HG03558 (cell line): ENCODE measurements around the gene NPPB.
"Not testable (repeated sequence)": the region's sequence is repeated elsewhere in the genome, so short reads cannot be mapped to it uniquely, and the experiment has no call there.

Experiments
- ATAC-seq: cut with Tn5 transposase; IDR thresholded peaks from one replicate; pipeline ENCODE4 v1.9.1; 2021; ENCODE audit warnings: moderate number of reproducible peaks; ENCODE audit not compliant: unreplicated experiment; ENCODE audit errors: extremely low read depth

NPPB gene

DNA sequence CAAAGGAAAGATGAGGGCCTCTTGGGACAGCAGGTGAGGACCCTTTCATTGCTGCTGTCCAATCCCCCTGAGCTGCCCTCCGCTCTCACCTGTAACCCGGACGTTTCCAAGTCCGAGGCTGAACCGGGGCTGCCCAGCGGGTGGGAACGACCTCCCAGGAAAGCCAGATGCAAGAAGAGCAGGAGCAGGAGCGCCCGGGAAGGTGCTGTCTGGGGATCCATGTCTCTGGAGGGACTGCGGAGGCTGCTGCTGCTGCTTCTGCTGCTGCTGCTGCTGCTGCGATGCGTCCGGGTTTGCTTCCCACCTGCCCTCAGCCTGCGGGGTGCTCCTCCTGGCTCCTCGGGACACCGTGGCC lies at the start of gene NPPB:
NPPB (minus strand) TSS at position 333 of the 355 bp plus-strand sequence; CDS start at position 221, 112 bp downstream.
- no peak for ATAC-seq

- peak; percentile 29 for ATAC-seq
Observed at GRCh38 chr1:11908095-11908675, 49.4 kb upstream of the NPPB start.

GRCh38 chr1:11907275-11908094 lies 48.7 kb upstream of the NPPB start:
- ATAC-seq: peak; percentile 20

DNA sequence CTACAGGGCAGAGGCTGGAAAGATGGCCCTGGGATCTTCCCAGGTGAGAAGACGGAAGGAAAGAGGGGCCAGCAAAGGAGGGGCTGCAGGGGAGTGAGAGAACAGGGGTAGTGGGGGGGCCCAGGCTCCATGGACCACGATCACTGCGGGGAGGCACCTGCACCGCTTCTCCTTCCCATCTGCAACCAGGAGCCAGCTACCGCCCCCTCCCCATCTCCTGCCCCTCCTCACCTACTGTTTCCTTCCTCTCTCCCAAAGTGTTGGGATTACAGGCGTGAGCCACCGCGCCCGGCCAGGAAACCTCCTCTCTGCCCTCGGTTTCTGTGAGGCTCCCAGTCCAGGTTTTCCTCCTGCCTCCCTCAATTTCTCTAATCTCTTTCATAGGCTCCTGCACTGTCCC lies 48.1 kb upstream of the NPPB start:
- ATAC-seq: no peak

DNA sequence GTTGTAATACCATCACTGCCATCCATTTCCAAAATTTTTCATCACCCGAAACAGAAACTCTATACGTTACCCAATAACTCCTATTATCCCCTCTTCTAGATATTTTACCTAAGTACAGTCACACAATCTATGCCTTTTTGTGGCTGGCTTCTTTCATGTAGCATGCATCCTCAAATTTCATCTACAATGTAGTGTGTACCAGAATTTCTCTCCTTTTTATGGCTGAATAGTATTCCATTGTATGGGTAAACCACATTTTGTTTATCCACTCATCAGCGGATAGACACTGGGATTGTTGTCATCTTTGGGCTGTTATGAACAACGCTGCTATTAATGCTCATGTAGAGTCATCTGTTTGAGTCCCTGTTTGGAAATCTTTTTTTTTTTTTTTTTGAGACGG lies 46.2 kb upstream of the NPPB start:
- no peak for ATAC-seq

GRCh38 chr1:11904156-11904555 lies 45.4 kb upstream of the NPPB start:
- not testable (repeated sequence) for ATAC-seq

- no peak for ATAC-seq
Observed at GRCh38 chr1:11903210-11903609, 44.5 kb upstream of the NPPB start.

DNA sequence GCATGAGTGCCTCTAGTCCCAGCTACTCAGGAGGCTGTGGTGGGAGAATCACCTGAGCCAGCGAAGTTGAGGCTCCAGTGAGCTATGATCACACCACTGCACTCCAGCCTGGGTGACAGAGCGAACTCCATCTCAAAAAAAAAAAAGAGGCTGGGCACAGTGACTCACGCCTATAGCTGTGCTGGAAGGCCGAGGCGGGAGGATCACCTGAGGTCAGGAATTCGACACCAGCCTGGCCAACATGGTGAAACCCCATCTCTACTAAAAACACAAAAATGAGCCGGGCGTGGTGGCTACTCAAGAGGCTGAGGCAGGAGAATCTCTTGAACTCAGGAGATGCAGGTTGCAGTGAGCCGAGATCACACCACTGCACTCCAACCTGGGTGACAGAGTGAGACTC lies 42.7 kb upstream of the NPPB start:
- ATAC-seq: not testable (repeated sequence)

DNA sequence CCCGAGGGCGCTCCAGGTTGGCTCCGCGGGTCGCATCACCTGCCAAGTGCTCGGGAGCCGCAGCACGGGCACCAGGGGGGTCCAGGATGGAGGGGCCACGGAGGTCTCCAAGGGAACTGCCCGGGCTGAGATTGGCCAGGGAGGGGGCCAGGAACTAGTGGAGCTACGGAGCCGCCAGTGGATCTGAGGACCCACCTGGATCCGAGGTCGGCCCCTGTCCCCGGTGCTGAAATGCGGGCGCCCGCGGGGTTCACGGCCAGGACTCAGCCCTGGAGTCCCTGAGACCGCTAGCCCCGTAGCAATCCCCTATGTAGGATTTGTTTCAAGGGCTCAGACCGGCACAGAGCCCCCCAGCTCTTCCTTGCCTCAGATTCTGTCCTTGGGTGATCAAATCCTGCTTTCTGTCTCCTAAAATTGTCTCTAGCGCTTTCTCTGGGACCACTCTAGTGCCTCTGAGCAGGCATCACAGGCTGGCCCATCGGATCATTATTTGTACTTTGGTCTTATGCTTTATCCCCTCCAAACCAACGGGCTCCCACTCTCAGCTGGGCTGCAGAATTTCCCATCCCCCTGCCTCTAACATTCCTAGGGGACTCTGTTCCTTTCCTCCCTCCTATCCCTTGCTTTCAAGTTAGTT lies 40.2 kb upstream of the NPPB start:
- no peak for ATAC-seq

- no peak for ATAC-seq
Observed at GRCh38 chr1:11898086-11898785, 39.5 kb upstream of the NPPB start.

- ATAC-seq: not testable (repeated sequence)
Observed at GRCh38 chr1:11894501-11894900, 35.8 kb upstream of the NPPB start.

DNA sequence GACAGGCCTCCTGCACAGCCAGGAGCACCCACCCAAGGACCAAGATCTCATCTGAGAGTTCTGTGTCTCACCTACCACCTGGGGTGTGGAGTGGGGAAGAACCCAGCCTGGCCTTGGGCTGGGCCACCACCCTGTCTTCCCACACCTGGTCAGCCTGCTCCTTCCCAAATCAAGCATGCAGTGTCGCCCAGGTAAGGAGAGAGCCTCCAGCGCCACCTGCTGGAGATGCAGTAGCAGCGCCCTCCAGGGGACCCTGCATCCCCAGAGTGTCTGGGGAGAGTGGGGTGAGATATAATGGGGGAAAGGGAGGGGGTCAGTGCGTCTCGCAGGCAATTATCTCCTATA lies 35.1 kb upstream of the NPPB start:
- ATAC-seq: no peak

GRCh38 chr1:11891433-11892186 lies 32.9 kb upstream of the NPPB start:
- ATAC-seq: no peak

DNA sequence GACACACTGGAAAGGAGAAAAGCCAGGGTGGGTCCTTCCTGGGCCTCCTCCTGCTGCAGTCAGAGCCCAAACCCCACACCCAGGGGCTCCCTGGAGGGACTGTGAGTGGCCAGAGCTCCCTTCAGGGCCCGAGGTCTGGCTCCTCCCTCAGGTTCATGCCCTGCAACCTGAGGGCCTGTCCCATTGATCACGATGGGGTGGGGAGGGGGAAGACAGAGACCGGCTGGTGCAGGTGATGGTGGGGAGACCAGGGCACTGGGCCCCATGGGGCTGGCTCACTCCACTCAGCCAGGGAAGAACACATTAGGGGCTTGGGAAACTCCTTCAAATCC lies 30.1 kb upstream of the NPPB start:
- no peak for ATAC-seq

DNA sequence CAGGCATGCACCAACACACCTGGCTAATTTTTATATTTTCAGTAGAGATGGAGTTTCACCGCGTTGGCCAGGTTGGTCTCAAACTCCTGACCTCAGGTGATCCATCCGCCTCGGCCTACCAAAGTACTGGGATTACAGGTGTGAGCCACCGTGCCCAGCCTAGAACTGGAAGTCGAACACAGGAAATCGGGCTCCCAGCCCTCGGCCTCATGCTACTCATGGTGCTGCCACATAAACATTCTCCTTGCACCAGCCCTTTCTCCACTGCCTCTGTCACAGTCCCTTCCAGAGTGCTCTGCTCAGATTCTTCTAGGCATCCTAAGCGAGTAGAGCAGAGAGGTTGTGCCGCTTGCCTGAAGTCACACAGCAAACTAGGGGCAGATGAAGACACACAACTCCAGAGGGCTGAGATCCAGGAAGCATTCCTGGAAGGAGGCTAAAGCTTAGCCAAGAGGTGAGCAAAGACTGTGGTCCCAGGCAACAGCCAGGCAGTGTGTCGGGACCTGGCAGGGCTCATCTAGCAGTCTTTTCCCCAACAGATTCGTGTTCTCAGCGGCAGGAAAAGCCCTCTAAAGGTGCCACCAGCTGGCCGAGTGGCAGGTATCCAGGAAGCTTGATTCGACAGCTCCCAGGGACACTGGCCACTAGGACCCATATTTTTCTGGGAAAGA lies 29.6 kb upstream of the NPPB start:
- no peak for ATAC-seq

DNA sequence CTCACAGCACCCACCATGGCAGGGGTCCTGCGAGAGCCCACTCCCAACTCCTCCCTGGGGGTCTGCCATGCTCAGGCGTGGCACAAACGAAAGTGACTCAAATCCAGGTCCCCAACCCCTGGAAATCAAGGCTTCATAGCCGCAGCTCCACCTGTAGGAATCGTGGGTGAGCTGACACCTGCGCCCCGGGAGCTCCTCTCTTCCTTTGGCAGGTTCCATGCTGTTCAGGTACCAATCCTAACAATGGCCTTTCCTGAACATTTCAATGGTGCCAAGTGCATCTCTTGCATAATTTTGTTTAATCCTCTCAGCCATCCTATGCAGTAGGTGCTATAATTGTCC lies 28.9 kb upstream of the NPPB start:
- no peak for ATAC-seq

DNA sequence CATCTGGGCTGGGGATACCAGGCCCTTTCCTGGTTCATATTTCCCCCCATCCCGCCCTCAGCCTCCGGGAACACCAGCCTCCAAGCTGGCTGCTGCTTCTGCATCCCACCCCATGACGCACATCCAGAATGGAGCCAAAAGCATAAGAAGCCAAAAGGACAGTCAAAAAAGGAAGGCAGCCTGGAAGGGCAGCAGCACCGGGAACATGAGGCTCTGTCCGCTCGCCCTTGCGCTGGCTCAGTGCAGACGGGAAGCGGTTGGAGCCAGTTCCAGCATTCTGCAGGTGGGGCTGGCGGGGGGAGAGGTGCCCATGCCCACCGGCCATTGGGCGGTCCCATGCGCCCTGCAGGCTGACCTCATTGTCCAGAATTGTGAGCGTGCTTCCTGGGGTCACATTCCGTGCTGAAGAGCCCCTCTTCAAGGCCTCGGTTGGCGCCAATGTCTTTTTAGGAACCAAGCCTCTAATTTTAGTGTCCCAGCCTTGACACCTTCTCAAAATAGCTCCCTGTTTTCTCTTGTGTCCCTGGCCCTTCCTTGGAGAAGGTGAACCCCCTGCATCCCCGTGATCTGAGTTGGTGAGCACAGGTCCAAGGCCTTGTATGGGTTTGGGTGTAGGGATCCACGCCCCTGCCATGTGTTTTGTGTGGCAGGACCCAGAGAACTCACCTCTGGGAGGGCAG lies 28.4 kb upstream of the NPPB start:
- ATAC-seq: no peak

DNA sequence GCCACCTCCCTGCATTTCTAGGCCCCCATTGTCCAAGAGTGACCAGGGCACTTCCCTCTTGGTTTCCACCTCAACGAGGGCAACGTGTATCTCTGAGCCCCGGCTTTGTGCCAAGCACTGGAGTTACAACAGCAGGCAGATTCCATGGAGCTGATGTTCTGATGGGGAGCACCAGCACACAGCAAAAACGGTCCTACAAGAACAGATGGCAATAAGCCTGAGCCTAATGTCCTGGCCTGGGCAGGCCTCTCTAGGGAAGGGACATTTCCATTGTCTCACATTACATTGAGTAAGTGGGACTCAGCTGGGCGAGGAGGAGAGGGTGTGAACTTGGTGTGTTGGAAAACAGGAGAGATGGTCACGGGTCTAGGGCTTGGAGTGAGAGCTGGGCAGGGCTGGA lies 27.2 kb upstream of the NPPB start:
- ATAC-seq: no peak

DNA sequence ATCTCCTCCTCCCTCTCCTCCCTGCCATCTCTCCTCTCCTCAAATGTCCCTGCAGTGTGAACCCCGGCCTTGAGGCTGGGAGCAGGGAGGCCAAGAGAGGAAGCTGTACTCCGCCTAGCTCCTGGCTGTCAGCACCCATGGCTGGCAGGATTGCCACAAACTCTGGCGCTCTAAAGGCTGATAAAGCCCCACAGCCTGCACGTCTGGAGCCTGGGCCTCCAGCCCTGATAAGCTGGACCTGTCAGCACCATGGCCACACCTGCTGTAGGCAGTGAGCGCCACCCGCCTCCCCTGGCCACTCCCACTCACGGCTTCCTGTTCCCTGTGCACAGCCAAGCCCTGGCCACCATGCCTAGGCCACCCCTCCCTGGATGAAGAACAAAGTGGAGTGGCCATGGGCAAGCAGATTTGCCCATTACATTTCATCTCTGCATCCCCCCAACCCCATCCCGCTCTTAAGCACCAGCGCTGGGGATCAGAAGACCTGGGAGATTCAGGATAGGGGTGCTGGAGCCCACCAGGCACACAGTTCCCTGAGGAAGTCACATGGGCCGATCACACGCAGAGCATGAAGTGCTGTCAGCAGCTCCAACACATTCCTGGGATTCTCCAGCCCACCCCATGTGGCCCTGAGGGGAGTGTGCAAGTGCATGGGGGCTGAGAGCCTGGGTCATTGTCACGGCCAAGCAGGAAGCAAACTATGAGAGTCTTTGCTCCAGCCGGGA lies 24.2 kb upstream of the NPPB start:
- ATAC-seq: no peak
